ENCODE results near the gene CLCN7. TPM values are rescaled to one million over a fixed set of nuclear protein-coding genes. Genes with fewer than 3 reads are reported as not detected.

Gene CLCN7
- total RNA-seq, 1 experiment from 2014 or later, result 221 TPM

DNA sequence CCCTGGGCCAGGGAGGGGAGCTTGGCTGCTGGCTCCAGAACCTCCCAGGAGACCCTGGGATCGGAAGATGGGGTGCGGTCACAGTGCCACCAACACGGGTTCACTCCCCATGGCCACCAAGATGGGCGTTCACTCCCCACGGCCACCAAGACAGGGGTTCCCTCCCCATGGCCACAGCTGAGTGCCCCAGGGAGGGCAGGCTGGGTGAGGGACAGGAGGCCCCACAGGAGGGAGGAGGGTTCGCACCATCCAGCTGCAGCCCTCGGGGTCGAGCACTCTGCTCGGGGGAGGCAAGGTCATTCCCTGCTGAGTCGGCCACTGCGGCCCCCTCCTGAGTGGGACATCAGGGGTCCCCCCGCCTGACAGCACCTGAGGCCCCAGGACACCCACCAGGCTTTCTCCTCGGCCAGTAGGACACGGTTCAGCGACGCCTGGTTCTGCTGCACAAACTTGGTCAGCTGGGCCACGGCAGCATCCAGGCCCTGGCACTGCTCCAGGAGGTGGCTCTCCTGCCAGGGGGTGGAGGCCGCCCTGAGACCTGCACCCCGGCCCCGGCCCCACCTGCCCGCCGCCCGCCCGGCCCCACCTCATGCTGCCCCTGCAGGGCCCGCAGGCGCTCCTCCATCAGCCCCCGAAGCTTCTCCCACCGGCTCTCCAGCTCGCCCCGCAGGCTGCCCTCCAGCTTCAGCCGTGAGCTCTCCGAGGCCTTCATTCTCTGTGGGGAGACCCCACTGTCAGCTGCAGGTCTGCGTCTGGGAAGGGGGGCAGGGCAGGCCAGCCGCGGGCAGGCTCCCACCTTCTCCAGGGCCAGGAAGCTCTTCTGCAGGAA lies 36.4 kb downstream of the CLCN7 start:
- in situ Hi-C loops (cut with HindIII; ENCODE audit: low pct_unique_long_range_greater_than_20kb, low sequenced_read_pairs), result no loop called here
- no peak for DNase-seq (ENCODE audit: low read depth)

DNA sequence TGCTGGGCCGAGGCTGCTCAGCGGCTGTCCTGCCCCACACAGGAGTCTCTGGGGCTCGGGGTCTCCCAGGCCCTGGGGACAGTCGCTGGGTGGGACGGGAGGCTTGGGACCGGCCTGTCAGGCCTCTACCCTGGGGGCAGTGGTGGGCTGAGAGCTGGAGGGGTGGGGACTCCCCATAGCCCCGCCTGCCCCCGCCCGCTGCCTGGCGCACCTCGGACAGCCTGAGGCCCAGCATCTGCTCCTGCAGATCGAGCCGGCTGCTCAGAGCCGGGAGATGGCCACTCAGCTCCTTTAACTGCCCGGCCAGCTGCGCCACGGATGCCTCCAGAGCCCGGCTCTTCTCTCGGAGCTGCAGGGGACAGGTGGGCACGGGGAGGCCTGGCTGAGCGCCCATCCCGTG lies 37.2 kb downstream of the CLCN7 start:
- in situ Hi-C loops (cut with HindIII; ENCODE audit: low pct_unique_long_range_greater_than_20kb, low sequenced_read_pairs), result no loop called here
- DNase-seq (ENCODE audit: low read depth), result no peak

GRCh38 chr16:1436731-1437355 lies 38.0 kb downstream of the CLCN7 start:
- in situ Hi-C loops (cut with HindIII; ENCODE audit: low pct_unique_long_range_greater_than_20kb, low sequenced_read_pairs), result no loop called here
- DNase-seq (ENCODE audit: low read depth), result no peak

DNA sequence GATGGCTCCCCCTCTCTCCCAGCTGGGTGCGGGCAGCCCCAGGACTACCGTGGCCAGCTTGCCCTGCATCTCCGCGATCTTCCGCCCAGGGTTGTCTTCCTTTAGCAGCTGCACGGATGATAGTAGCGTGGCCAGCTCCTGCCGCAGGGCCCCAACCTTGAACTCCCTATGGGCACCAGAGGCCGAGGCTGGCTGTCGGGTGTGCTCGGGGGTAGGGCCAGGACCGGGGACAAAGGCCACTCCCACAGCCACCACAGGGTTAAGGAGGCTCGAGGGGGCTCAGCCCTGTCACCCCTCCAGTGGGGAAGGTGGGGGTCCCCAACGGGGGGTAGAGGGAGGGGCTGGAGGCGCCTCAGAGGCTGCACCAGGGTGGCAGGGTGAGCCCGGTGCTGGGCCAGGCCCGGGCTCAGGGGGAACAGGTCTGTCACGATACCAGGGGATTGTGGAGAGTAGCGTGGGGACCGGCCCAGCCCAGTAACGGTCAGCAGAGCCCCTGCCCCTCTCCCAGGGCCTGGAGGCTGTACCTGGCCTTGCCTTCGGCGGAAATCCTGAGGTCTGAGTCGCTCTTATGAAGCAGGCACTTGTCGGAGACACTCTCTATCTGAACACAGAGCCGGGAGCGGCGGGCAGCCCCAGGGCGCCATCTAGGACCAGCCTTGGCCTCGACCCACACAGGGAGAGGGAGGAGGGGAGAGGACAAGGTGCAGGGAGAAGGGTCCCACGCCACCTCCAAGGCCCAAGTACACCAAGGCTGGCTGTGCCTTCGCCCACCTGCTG lies 38.7 kb downstream of the CLCN7 start:
- in situ Hi-C loops (cut with HindIII; ENCODE audit: low pct_unique_long_range_greater_than_20kb, low sequenced_read_pairs), result no loop called here

GRCh38 chr16:1434644-1435592 lies 39.9 kb downstream of the CLCN7 start:
- no peak for DNase-seq (ENCODE audit: low read depth)
- in situ Hi-C loops (cut with HindIII; ENCODE audit: low pct_unique_long_range_greater_than_20kb, low sequenced_read_pairs), result no loop called here

More for the DNA sequence above, 38.7 kb downstream of the CLCN7 start:
- no peak for DNase-seq (ENCODE audit: low read depth)

DNA sequence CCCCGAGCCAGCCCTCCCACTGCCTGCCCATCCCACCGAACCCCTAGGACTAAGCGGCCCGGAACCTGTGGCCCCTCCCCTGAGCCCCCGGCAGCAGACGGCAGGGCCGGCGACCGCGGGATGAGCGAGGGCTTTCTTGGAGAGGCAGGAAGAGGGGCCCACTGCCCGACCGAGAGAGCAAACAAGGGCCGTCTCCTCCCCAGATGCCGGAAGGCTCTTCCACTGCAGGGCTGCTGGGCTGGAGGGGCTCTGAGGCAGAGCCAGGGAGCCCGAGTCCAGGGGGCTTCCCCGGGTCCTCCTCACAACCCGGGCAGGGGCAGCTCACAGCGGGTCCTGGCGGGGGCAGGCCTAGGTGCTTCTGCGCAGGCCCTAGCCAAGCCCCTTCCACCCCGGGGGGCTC lies 41.1 kb downstream of the CLCN7 start:
- no peak for DNase-seq (ENCODE audit: low read depth)
- in situ Hi-C loops (cut with HindIII; ENCODE audit: low pct_unique_long_range_greater_than_20kb, low sequenced_read_pairs), result no loop called here

GRCh38 chr16:1433263-1433560 lies 41.6 kb downstream of the CLCN7 start:
- DNase-seq (ENCODE audit: low read depth), result no peak
- in situ Hi-C loops (cut with HindIII; ENCODE audit: low pct_unique_long_range_greater_than_20kb, low sequenced_read_pairs), result no loop called here

DNA sequence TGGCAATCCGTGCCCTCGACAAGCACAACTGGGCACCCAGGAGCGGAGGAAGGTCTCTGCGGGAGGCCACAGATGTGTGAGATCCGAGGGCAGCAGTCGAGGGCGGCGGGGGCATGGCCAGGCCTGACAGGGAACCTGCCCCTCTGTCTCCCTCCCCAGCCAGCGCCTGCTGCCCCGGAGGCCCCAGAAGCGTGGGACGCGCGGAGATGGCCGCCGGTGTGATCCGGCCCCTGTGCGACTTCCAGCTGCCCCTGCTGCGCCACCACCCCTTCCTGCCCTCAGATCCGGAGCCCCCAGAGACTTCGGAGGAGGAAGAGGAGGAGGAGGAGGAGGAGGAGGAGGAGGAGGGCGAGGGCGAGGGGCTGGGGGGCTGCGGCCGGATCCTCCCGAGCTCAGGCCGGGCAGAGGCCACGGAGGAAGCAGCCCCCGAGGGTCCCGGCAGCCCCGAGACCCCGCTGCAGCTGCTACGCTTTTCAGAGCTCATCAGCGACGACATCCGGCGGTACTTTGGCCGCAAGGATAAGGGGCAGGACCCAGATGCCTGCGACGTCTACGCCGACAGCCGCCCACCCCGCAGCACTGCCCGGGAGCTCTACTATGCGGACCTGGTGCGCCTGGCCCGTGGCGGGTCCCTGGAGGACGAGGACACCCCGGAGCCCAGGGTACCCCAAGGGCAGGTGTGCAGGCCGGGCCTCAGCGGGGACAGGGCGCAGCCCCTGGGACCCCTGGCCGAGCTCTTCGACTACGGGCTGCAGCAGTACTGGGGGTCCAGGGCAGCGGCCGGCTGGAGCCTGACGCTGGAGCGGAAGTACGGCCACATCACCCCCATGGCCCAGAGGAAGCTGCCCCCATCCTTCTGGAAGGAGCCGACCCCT lies 42.2 kb downstream of the CLCN7 start:
- in situ Hi-C loops (cut with HindIII; ENCODE audit: low pct_unique_long_range_greater_than_20kb, low sequenced_read_pairs), result no loop called here

DNA sequence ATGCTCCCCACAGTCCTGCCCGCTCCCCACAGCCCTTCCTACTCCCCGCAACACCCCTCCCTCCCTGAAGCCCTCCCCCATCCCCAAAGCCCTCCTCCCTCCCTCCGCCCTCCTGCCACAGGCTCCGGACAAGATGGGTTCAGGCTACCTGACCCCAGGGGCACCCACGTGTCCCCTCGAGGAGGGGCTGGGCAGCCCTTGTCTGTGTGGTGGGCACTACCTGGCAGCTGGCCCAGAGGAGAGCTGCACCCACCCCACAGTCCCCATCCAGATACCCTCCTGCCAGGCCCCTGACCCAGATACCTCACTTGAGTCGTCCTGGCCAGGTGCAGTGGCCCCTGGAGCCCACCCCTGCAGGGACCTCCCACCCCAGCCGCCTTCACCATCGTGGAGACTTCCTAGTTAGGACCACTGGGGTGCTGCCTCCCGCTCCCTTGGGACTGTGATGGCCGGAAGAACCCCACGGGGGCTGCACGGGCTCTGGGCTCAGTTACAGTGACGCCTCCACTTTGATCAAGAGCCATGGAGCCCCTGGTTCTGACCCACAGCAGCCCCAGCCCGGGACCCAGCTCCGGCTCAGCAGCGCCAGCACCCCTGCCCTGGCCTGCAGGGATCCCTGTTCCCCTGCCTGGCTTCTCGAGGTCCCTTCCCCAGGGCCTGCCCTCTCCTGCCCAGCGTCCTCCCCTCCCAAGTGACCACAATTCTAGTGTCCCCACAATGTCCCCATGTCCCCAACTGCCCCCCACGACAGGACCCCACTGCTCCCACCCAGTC lies 43.1 kb downstream of the CLCN7 start:
- no peak for DNase-seq (ENCODE audit: low read depth)
- in situ Hi-C loops (cut with HindIII; ENCODE audit: low pct_unique_long_range_greater_than_20kb, low sequenced_read_pairs), result no loop called here

More for the DNA sequence above, 42.2 kb downstream of the CLCN7 start:
- DNase-seq (ENCODE audit: low read depth), result no peak

DNA sequence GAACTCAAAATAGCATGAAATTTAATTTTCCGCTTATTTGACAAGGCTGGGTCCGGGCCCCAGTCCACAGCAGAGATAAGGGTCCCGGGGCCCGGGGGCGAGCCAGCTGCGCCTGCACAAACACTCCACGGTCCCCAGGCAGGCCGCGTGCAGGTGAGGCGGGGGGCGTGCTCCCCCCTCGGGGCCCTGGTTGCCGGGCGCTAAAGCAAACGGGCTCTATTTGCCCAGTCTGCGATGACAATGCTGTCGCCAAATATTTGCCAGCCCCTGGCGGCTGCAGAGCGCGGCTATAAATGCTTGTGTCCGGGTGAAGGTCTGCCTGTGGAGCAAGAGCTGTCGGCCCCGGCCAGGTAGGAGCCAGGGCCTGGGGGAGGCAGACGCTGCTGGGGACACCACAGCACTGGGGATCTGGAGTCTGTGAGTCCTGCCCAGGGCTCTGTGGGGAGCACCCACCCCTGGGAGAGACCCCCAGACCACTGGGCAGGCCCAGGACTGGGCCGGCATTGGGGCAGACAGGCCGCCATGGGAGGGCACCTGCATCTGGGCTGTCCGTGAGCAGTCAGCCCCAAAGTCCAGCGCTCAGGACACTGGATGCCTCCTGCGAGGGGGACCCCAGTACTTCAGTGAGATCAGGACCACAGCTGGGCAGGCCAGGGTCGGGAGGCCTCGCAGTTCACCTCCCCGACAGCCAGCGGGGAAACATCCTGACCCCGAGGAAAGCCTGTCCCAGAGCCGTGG lies 43.9 kb downstream of the CLCN7 start, which contains the start of gene PERCC1:
TSS of gene PERCC1 (plus strand) at position 320 of the 738 bp plus-strand sequence. CDS start 1,516 bp downstream, outside the sequence.
- in situ Hi-C loops (cut with HindIII; ENCODE audit: low pct_unique_long_range_greater_than_20kb, low sequenced_read_pairs), result no loop called here
- DNase-seq (ENCODE audit: low read depth), result no peak

DNA sequence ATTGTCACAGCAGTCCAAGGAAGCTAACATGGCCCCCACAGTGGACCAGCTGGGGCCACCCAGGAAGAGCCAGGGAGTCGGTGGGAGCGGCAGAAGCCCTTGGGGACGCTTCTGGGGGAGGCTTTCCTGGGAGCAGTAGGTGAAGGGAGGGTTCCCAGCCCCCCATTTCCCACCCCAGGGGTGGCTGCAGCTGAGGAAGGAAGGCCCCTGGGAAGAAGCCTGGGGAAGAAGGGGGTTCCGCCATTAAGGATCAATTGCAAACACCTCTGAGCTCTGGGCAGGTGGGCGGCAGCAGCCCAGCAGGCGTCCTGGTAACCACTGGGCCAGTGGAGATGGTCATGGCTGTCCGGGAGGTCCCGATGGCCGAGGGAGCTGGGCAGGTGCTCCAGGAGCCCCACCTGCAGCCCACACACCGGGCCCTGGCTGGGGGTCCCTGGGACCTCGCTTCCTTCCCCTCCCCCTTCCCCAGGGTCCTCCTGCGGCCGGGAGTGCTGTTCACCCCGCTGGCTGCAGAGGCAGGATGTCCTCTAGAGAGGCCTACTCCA lies 44.5 kb downstream of the CLCN7 start:
- DNase-seq (ENCODE audit: low read depth), result no peak
- in situ Hi-C loops (cut with HindIII; ENCODE audit: low pct_unique_long_range_greater_than_20kb, low sequenced_read_pairs), result no loop called here

DNA sequence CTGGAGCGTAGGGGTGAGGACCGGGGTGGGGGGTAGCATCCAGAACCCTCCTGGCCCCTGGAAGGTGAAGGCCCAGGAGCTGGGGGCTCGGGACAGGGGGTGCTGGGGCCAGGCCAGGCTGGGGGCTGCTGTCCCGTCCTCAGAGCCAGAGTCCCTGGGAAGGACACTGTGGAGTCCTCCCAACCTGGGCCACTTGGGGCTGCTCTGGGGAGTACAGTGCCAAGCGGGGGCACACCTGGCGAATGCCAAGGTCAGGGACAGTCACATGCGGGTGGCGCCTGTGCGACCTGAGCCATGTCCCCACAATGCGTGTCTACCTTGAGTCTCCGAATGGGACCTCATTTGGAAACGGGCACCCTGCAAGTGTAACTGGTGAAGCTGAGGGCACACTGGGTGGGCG lies 45.2 kb downstream of the CLCN7 start:
- in situ Hi-C loops (cut with HindIII; ENCODE audit: low pct_unique_long_range_greater_than_20kb, low sequenced_read_pairs), result no loop called here

GRCh38 chr16:1429012-1429411 lies 45.8 kb downstream of the CLCN7 start:
- in situ Hi-C loops (cut with HindIII; ENCODE audit: low pct_unique_long_range_greater_than_20kb, low sequenced_read_pairs), result no loop called here
- no peak for DNase-seq (ENCODE audit: low read depth)

More for the DNA sequence above, 45.2 kb downstream of the CLCN7 start:
- no peak for DNase-seq (ENCODE audit: low read depth)

GRCh38 chr16:1428511-1428910 lies 46.3 kb downstream of the CLCN7 start:
- DNase-seq (ENCODE audit: low read depth), result no peak

More at GRCh38 chr16:1428511-1428910, 46.3 kb downstream of the CLCN7 start:
- in situ Hi-C loops (cut with HindIII; ENCODE audit: low pct_unique_long_range_greater_than_20kb, low sequenced_read_pairs), result no loop called here
